GM19328 (cell line): ENCODE measurements around the gene NAA15.
A peak's percentile ranks its signal among the peaks of the same experiment; 100 is the strongest.
"Not testable (repeated sequence)": the region's sequence is repeated elsewhere in the genome, so short reads cannot be mapped to it uniquely, and the experiment has no call there.

ENCODE experiments used
- ATAC-seq: cut with Tn5 transposase; IDR thresholded peaks from one replicate; pipeline ENCODE4 v1.9.1; 2021; ENCODE audit warnings: mild to moderate bottlenecking, moderate library complexity; ENCODE audit not compliant: unreplicated experiment

The NAA15 gene

DNA sequence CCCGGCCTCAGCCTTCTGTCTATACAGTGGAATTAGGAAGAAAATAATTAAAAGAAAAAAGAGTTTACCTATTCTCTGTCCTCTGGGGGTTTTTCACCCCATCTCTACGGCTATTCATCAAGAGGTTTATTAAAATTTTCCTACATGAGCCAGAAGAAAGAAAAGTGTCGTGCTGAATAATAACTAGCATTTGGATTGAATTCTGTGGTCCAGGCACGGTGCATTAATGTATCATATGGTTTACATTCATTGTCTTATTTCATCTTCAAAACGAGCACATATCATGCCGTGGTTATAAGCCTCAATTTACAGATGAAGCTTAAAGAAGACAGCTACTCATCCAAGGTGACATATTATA, 5.4 kb upstream of the NAA15 start:
- no peak for ATAC-seq

DNA sequence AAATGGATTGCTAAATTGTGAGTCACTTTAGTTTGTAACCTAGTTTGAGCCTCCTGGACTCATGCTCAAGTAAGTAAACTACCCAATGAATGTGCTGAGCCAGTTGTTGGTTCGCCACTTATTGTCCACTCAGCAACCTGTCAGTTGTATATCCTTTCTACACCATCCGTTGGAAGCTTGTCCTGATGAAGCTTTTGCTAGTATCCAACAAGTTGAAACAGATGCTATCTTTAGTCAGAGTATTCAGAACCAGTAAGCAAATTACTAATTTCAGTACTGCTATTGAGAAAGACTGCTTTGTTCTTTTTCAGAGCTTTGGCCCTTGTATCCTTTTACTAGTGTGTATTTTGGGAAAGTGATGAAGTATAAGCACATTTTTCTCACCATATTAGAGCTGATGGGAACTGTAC, 4.3 kb upstream of the NAA15 start:
- no peak for ATAC-seq

DNA sequence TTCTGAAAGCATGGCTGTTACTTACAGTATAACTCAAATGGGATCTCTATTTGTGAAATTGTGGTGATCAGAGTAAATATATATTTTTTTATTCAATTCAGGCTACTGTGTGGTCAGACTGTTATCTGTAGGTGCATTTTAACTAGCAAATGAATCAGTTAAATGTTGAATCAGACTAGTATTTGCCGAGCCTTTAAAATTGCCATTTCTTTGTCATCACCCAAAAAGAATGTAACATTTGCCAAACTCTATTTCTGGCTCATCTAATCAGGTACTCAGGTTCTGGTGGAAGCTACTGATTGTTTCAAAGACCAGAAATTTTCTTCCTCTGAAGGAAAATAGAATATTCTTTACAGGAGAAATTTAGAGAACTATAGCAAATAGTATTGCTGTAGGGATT, 1.8 kb upstream of the NAA15 start:
- ATAC-seq = no peak

GRCh38 chr4:139300431-139301112, 733 bp upstream of the NAA15 start:
- peak; percentile 15 for ATAC-seq

GRCh38 chr4:139301821-139302611, 711 bp downstream of the NAA15 start, which contains the start of gene NDUFC1:
Gene NDUFC1 (minus strand): TSS chr4:139302477. CDS start chr4:139295798, 6,679 bp downstream.
- peak; percentile 30 for ATAC-seq

DNA sequence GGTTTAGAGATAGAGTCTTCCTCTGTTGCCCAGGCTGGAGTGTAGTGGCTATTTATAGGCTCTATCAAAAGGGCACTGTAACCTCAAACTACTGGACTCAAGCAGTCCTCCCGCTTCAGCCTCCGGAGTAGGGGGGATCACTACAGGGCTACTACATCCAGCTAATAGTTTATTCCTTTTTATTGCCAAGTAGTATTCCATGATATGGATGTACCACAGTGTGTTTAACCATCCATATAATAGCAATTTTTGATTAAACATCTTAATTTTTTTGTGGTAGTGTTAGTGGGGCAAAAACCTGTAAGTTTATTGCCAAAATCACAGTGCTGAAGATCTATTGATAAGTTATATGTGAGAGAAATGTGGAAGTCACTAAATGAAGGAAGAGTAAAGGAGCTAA, 3.6 kb downstream of the NAA15 start:
- ATAC-seq = no peak

- ATAC-seq = no peak
Observed at GRCh38 chr4:139311909-139312308, 10.6 kb downstream of the NAA15 start.

DNA sequence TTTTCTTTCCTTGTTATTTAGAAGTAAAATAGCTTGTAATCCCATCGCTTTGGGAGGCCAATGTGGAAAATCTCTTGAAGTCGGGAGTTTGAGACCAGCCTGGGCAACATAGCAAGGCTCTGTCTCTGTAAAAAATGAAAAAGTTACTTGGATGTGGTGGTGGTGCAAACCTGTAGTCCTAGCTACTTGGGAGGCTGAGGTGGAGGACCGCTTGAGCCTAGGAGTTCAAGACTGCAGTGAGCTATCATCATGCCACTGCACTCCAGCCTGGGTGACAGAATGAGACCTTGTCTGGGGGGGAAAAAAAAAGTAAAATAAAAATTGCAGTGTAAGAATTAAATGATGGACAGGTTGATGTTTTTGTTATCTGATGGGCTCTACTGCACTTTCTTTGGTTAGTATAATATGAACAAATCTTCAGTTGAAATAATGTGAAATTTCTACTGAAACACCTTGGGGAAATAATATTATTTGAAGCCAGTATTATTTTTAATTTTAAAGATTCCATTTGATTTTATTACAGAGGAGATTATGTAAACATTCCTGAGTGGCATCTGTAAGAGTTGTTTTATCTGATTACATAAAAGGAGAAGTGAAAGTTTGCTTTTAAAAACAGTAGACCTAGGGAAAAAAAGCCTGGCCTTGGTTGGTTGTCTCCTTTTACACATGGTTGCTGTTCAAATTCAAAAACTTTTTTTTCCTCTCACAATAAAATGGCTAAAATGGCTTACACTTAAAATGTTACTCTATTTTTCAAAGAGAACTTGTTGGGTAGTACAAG, 11.4 kb downstream of the NAA15 start:
- no peak for ATAC-seq

DNA sequence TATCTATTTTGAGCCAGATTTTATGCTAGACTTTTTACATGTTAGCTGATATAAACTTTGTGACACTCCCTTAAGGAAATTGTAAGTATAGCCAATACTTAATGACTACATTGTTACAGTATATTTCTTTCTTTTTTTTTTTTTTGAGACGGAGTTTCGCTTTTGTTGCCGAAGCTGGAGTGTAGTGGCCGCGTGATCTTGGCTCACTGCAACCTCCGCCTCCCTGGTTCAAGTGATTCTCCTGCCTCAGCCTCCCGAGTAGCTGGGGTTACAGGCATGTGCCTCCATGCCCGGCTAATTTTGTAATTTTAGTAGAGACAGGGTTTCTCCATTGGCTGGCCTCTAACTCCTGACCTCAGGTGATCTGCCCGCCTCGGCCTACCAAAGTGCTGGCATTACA, 12.1 kb downstream of the NAA15 start:
- ATAC-seq = not testable (repeated sequence)

DNA sequence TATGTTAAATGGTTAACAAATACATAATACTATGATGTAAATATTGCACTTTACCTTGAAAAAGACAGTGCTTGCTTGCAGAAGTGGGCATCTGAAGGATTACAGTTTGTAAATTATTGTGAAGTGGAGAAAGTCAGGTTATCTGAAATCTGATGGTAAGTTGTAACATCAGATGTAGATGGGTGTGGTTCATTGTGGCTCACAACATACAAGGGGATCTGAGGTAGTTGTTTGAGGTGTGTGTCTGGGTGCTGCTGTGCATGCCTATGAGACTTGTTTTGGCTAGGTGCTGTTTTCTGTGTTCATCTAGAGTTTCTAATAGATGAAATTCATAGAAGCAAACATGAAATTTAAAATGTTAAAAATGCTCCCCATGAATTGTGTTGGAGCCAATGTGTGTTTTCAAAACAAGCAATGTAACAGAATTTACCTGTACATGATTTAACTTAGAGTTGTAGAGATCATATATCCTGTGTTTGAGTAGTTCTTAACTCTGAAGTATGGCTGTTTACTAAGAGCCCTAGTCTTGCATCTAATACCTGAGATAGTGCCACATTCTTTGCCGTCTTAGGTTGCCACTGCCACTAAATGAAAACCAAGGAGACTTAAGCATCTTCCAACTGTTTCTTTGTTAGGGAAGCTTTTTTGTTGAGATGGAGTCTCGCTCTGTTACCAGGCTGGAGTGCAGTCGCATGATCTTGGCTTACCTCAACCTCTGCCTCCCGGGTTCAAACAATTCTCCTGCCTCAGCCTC, 12.9 kb downstream of the NAA15 start:
- no peak for ATAC-seq

DNA sequence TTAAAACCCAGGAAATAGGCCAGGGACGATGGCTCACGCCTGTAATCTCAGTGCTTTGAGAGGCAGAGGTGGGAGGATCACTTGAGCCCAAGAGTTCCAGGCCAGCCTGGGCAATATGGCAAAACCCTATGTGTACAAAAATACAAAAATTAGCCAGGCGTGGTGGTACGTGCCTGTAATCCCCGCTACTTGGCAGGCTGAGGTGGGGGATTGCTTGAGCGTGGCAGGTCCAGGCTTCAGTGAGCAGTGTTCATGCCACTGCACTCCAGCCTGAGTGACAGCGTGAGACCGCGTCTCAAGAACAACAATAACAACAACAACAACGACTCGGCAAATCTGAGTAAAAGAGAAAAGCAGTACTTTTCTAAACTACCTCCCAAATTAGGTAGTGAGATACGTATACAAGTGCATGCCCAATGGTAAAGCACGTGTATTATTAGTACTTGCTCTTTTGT, 13.9 kb downstream of the NAA15 start:
- peak; percentile 64 for ATAC-seq

DNA sequence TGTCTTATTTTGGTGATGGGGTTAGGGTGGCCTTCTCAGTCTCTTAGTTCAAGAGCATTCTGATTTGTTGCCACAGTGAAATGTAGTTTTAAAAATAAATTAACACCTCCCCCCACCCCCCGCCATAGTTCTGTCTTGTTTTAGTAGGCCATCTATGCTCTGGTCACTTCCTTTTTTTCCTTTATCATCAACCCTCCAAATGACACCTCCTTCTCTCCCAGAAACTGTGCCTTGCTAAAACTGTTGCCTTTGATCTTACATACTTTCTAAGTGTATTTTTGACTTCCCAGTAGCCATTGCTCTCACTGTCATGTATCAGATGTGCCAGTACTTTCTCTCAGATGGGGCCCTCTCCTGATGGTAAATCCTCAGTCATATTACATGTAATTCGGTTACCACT, 15.4 kb downstream of the NAA15 start:
- no peak for ATAC-seq

DNA sequence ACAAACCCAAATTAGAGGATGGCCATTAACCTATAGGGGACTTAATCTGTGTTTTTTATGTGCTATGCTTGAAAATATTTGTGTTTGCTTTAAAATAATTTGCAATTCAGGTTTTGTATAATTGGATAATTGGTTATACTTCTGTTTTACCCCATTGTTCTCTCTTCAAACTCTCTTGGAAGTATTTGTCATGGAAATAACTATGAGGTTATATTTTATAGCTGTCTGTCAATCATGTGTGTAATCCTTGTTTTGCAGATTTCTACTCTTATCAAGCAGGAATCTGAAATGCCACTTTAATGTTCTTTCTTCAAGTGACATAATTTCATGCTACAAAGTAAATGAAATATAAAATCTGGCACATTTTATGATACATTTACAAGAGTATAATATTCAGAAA, 16.3 kb downstream of the NAA15 start:
- ATAC-seq = no peak

- no peak for ATAC-seq
Observed at GRCh38 chr4:139319571-139319970, 18.3 kb downstream of the NAA15 start.

- not testable (repeated sequence) for ATAC-seq
Observed at GRCh38 chr4:139322070-139322469, 20.8 kb downstream of the NAA15 start.

- ATAC-seq = not testable (repeated sequence)
Observed at GRCh38 chr4:139322541-139322940, 21.2 kb downstream of the NAA15 start.

DNA sequence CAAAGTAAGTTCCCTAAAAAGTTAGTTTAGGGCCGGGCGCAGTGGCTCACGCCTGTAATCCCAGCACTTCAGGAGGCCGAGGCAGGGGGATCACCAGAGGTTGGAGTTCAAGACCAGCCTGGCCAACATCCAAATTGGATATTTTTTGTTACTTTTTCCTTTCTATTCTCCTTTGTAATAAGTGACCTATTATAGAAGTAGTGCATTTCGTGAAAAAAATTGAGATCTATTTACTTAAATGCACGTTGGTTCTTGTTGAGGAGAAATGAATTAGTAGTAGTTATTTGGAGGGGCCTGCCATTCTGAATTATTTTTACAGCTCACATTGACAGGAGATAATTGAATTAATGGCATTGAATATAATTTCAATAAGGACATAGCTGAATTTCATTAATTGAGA, 23.3 kb downstream of the NAA15 start:
- no peak for ATAC-seq

DNA sequence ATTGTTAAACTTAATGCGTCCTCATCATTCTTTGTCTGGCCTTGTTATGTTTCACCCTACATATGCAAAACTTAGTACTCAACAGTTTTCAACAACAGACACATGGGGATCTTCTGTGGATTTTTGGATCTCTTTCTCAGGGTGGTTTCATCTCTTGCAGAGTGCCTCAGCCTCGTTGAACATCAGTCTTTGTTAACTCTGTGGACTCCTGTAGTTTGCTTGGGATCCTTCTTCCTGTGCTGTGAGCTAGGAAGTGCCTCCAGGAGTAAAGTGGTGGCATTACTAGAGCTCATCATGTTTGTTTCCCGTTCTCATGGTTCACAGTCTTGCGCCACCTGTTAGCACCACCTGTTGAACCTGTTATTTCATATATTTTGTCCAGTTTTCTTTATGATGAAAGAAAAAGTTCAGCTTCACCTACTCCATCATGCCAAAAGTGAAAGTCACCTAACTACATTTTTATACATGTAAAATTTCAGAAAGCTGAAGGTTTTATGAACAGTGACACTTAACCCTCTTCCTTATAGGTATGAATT, 28.4 kb downstream of the NAA15 start:
- no peak for ATAC-seq

DNA sequence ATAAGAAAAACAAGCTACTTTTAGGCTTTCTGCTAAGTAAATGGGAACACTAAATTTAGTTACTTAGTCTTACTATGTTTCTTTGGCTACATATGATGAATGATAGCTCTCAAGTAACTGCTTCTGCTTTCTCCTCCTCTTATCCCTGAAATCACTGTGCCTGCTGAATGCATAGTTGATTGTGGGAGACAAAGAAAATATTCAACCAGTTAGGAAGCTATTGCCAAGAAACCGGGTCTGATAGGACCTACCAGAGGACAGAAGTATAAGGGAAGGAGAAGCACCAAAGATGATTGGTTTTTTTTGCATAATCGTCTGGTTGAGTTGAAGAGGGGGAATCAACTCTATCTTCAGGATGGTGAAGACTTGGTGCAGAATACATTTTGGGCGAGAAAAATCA, 29.0 kb downstream of the NAA15 start:
- no peak for ATAC-seq

- no peak for ATAC-seq
Observed at GRCh38 chr4:139331185-139331584, 29.9 kb downstream of the NAA15 start.

DNA sequence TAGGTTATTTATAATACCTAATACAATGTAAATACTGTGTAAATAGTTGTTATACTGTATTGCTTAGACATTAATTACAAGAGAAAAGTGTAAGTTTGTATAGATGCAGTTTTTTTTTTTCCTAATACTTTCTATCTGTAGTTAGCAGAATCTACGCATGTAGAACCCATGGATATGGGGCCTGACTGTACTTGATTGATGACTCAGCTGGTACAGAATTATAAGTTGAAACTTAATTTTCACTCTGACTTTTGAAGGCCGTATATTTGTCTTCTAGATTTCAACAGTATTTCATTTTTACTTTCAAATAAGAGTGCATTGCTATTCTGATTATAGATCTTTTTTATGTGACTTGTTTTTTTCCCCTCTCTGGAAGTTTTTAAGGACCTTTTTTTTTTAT, 31.7 kb downstream of the NAA15 start:
- ATAC-seq = no peak
